ENCODE data around the gene TMEM92.

The TMEM92 gene

GRCh38 chr17:50328363-50329325, 54.4 kb downstream of the TMEM92 start:
- no peak for DNase-seq (ENCODE audit: extremely low read depth, low read depth)
- TF ChIP-seq, protein P1, sequence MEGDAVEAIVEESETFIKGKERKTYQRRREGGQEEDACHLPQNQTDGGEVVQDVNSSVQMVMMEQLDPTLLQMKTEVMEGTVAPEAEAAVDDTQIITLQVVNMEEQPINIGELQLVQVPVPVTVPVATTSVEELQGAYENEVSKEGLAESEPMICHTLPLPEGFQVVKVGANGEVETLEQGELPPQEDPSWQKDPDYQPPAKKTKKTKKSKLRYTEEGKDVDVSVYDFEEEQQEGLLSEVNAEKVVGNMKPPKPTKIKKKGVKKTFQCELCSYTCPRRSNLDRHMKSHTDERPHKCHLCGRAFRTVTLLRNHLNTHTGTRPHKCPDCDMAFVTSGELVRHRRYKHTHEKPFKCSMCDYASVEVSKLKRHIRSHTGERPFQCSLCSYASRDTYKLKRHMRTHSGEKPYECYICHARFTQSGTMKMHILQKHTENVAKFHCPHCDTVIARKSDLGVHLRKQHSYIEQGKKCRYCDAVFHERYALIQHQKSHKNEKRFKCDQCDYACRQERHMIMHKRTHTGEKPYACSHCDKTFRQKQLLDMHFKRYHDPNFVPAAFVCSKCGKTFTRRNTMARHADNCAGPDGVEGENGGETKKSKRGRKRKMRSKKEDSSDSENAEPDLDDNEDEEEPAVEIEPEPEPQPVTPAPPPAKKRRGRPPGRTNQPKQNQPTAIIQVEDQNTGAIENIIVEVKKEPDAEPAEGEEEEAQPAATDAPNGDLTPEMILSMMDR (IDR thresholded peaks at IDR 0.05; ENCODE audit: low read depth, low read length) = no peak

- DNase-seq (ENCODE audit: extremely low read depth, low read depth) = no peak
- TF ChIP-seq, protein P1 (IDR thresholded peaks at IDR 0.05; ENCODE audit: low read depth, low read length) = no peak
These were observed 55.5 kb downstream of the TMEM92 start for GRCh38 chr17:50329716-50330115.

DNA sequence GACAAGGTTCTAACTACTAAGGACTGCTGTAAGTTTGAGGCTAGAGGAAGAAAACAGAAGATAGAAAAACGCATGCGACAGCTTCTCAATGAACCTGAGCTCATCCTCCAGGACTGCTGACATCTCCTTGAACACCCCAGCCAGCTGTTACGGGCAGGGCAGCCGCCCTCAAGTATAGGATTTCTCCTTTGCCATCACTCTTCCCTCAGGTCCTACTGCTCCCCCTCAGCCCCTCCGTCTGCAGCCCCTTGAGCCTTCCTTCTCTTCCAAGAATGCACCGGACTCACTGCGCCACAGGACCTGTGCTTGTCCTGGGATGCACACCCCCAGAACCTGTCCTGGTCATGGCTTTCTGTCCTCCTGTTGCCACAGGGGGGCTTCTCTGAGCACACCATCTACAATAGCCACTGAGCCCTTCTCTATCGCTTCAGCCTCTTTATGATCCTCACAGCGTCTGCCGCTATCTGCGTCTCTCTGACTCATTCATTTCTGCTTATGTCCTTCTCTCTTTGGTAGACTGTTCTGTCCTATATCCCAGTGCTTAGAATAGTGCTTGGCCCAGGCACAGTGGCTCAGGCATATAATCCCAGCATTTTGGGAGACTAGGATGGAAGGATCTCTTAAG, 56.0 kb downstream of the TMEM92 start:
- no peak for DNase-seq (ENCODE audit: extremely low read depth, low read depth)
- TF ChIP-seq, protein P1 (IDR thresholded peaks at IDR 0.05; ENCODE audit: low read depth, low read length) = no peak

Measured in AG09319 (cell line).